SK-N-SH (cell line): Measurements from ENCODE around the gene LFNG. TPM values are rescaled to one million over a fixed set of nuclear protein-coding genes. Genes with fewer than 3 reads are reported as not detected.

Experiments
- CTCF ChIA-PET: fragments of 300-600, 350-600 bp; formaldehyde crosslinking; extraction: SDS; loops from one replicate; lab custom pipeline; 2021; lab: Yijun Ruan, JAX
- POLR2A ChIA-PET: fragments of 350-600 bp; sonication (Branson Sonifier 250); formaldehyde crosslinking; extraction: SDS; loops from one replicate; lab custom pipeline; 2020; ENCODE audit warnings: antibody characterized with exemption, inconsistent platforms; lab: Yijun Ruan, JAX
- DNase-seq: peaks from one replicate; pipeline ENCODE4 v3.0.0; 2012
- H2AFZ ChIP-seq: fragments of 200-600 bp; sonication (generic); 2 replicates; pipeline ENCODE4 v1.8.1; 2016; ENCODE audit warnings: antibody characterized with exemption, mild to moderate bottlenecking, low read depth
- H3F3A ChIP-seq: fragments of 200-600 bp; sonication (generic); replicated peaks from 2 replicates; pipeline ENCODE3; 2016; ENCODE audit warnings: antibody characterized with exemption, mild to moderate bottlenecking; ENCODE audit not compliant: insufficient read depth
- H3K27ac ChIP-seq, 2 experiments: fragments of 200-500 bp in 1 of 2; fragments of 200-600 bp in 1 of 2; sonication (Bioruptor generic) in 1 of 2; sonication (generic), shearing (Covaris generic) in 1 of 2; 2 replicates each; pipeline versions ENCODE4 v1.5.1 to v1.6.1; 2014 to 2016; ENCODE audit warnings: low read depth in 2 of 2, inconsistent platforms in 1 of 2, low read length in 1 of 2, mild to moderate bottlenecking in 1 of 2, mixed read lengths in 1 of 2
- H3K27me3 ChIP-seq: fragments of 200-600 bp; sonication (generic), shearing (Covaris generic); 2 replicates; pipeline ENCODE4 v1.6.1; 2016; ENCODE audit warnings: mixed run types; ENCODE audit not compliant: insufficient read depth
- H3K36me3 ChIP-seq, 2 experiments: fragments of 200-500 bp in 1 of 2; fragments of 200-600 bp in 1 of 2; sonication (Bioruptor generic) in 1 of 2; sonication (generic) in 1 of 2; replicated peaks in 1 of 2; 2 replicates each; pipeline versions ENCODE3 to v1.5.1; 2014 to 2016; ENCODE audit warnings: low read length in 1 of 2, mild to moderate bottlenecking in 1 of 2; ENCODE audit not compliant: insufficient read depth in 2 of 2, control insufficient read depth in 1 of 2
- H3K4me1 ChIP-seq, 2 experiments: fragments of 200-500 bp in 1 of 2; fragments of 200-600 bp in 1 of 2; sonication (Bioruptor generic) in 1 of 2; sonication (generic), shearing (Covaris generic) in 1 of 2; 2 replicates each; pipeline versions ENCODE4 v1.5.1 to v1.6.1; 2014 to 2016; ENCODE audit warnings: low read depth in 1 of 2, low read length in 1 of 2, mixed run types in 1 of 2; ENCODE audit not compliant: insufficient read depth in 2 of 2, control insufficient read depth in 1 of 2
- H3K4me2 ChIP-seq: fragments of 200-600 bp; sonication (generic), shearing (Covaris generic); 2 replicates; pipeline ENCODE4 v1.6.1; 2017; ENCODE audit warnings: mixed run types
- H3K4me3 ChIP-seq, 2 experiments: fragments of 200-500 bp in 1 of 2; fragments of 200-600 bp in 1 of 2; sonication (Bioruptor generic) in 1 of 2; sonication (generic), shearing (Covaris generic) in 1 of 2; 2 replicates each; pipeline versions ENCODE4 v1.5.1 to v1.8.1; 2014 to 2016; ENCODE audit warnings: low read depth in 2 of 2, inconsistent platforms in 1 of 2, low read length in 1 of 2, mild to moderate bottlenecking in 1 of 2, mixed read lengths in 1 of 2, moderate library complexity in 1 of 2
- H3K79me2 ChIP-seq: fragments of 200-600 bp; sonication (generic); 2 replicates; pipeline ENCODE4 v1.8.1; 2017; ENCODE audit warnings: mild to moderate bottlenecking; ENCODE audit not compliant: insufficient read depth
- H3K9ac ChIP-seq: fragments of 200-600 bp; sonication (generic); 2 replicates; pipeline ENCODE4 v1.6.1; 2017; ENCODE audit warnings: mixed run types
- H3K9me2 ChIP-seq: fragments of 200-600 bp; sonication (generic); 2 replicates; pipeline ENCODE4 v1.6.1; 2017; ENCODE audit warnings: mixed run types
- H3K9me3 ChIP-seq: fragments of 200-600 bp; sonication (generic); 2 replicates; pipeline ENCODE4 v1.6.1; 2017; ENCODE audit warnings: mixed run types, mild to moderate bottlenecking, moderate library complexity
- H4K20me1 ChIP-seq: fragments of 200-600 bp; sonication (generic); 2 replicates; pipeline ENCODE4 v1.6.1; 2017; ENCODE audit warnings: mild to moderate bottlenecking, mixed run types; ENCODE audit not compliant: insufficient read depth
- CHD2 ChIP-seq: fragments of 150-350 bp; IDR thresholded peaks from 2 replicates; pipeline ENCODE4 v1.6.1; 2018; ENCODE audit warnings: low read length; ENCODE audit not compliant: partially characterized antibody
- CTCF ChIP-seq: fragments of 200-600 bp; sonication (generic); IDR thresholded peaks from 2 replicates; pipeline ENCODE4 v1.6.1; 2017; ENCODE audit warnings: antibody characterized with exemption, mild to moderate bottlenecking, moderate library complexity
- ELF1 ChIP-seq: IDR thresholded peaks from 2 replicates; pipeline ENCODE4 v1.4.0; 2012
- EP300 ChIP-seq, 2 experiments: IDR thresholded peaks; 2 replicates each; pipeline versions ENCODE4 v1.4.0 to v1.6.1; 2012; ENCODE audit warnings: borderline replicate concordance in 1 of 2, low read depth in 1 of 2, low read length in 1 of 2
- FOXJ3 ChIP-seq: sonication (generic); formaldehyde crosslinking; IDR thresholded peaks from 2 replicates; pipeline ENCODE4 v1.5.1; 2020; ENCODE audit warnings: mild to moderate bottlenecking, missing genetic modification reagents
- FOXM1 ChIP-seq: IDR thresholded peaks from 2 replicates; pipeline ENCODE4 v1.4.0; 2012; ENCODE audit warnings: low read depth, mild to moderate bottlenecking
- GABPA ChIP-seq: IDR thresholded peaks from 2 replicates; pipeline ENCODE4 v1.4.0; 2012; ENCODE audit warnings: low read depth, mild to moderate bottlenecking
- IRF3 ChIP-seq: fragments of 150-350 bp; IDR thresholded peaks from 2 replicates; pipeline ENCODE4 v1.6.1; 2016; ENCODE audit warnings: mild to moderate bottlenecking, low read depth, low read length
- JUND ChIP-seq: IDR thresholded peaks from 2 replicates; pipeline ENCODE4 v1.4.0; 2012
- MAX ChIP-seq: IDR thresholded peaks from 2 replicates; pipeline ENCODE4 v1.4.0; 2012; ENCODE audit warnings: low read depth
- MEF2A ChIP-seq: IDR thresholded peaks from 2 replicates; pipeline ENCODE4 v1.4.0; 2012; ENCODE audit warnings: low read depth, borderline replicate concordance
- MXI1 ChIP-seq: IDR thresholded peaks from 2 replicates; pipeline ENCODE4 v1.6.1; 2012; ENCODE audit warnings: mild to moderate bottlenecking, low read depth, low read length, improper control_type of control experiment
- NFIC ChIP-seq: IDR thresholded peaks from 2 replicates; pipeline ENCODE4 v1.4.0; 2012; ENCODE audit warnings: borderline replicate concordance
- NRF1 ChIP-seq: IDR thresholded peaks from 2 replicates; pipeline ENCODE4 v1.6.1; 2012; ENCODE audit warnings: low read depth, mild to moderate bottlenecking, low read length
- PBX3 ChIP-seq: IDR thresholded peaks from 2 replicates; pipeline ENCODE4; 2012
- POLR2AphosphoS5 ChIP-seq: IDR thresholded peaks from 2 replicates; pipeline ENCODE4 v1.6.1; 2012; ENCODE audit warnings: low read depth, low read length
- RCOR1 ChIP-seq: fragments of 150-350 bp; IDR thresholded peaks from 2 replicates; pipeline ENCODE4 v1.6.1; 2017; ENCODE audit warnings: antibody characterized with exemption, low read length
- RFX5 ChIP-seq: IDR thresholded peaks from 2 replicates; pipeline ENCODE4 v1.6.1; 2012; ENCODE audit warnings: mild to moderate bottlenecking, improper control_type of control experiment, low read length
- RXRA ChIP-seq: IDR thresholded peaks from 2 replicates; pipeline ENCODE4 v1.4.0; 2012; ENCODE audit warnings: low read depth, mild to moderate bottlenecking, borderline replicate concordance
- SMC3 ChIP-seq: IDR thresholded peaks from 2 replicates; pipeline ENCODE4 v1.6.1; 2012; ENCODE audit warnings: low read depth, low read length, improper control_type of control experiment
- TAF1 ChIP-seq: IDR thresholded peaks from 2 replicates; pipeline ENCODE4 v1.6.1; 2012; ENCODE audit warnings: low read depth, mild to moderate bottlenecking, low read length, moderate library complexity, borderline replicate concordance
- TEAD4 ChIP-seq: IDR thresholded peaks from 2 replicates; pipeline ENCODE4 v1.4.0; 2012; ENCODE audit warnings: mild to moderate bottlenecking, borderline replicate concordance; ENCODE audit not compliant: insufficient read depth
- YY1 ChIP-seq: IDR thresholded peaks from 2 replicates; pipeline ENCODE4 v1.4.0; 2012; ENCODE audit warnings: low read depth, mild to moderate bottlenecking
- ZBTB33 ChIP-seq: IDR thresholded peaks from 2 replicates; pipeline ENCODE4 v1.4.0; 2012; ENCODE audit warnings: low read depth, borderline replicate concordance
- WGBS: methylation state at CpG from one replicate; pipeline ENCODE4 v1.1.6; 2017; ENCODE audit warnings: low lambda C conversion rate; 5-methylcytosine and 5-hydroxymethylcytosine counted together
- polyA plus RNA-seq, 3 experiments: library from polyadenylated mRNA; depleted of rRNA; stranded (reverse); fragments of >200 nt; gene quantifications; 2 replicates each; pipeline ENCODE4 v1.2.3, GENCODE V29; 2012

The LFNG gene
- polyA plus RNA-seq, 1 of the 3 experiments (the other 2 are of a cell fraction): 9.4 TPM

GRCh38 chr7:2496375-2496774 is 23.2 kb upstream of the LFNG start:
- Histone ChIP-seq H3K27me3 (no peaks in the 10 kb centered on the region), H3K4me3 (no peak overlapping the region), H3K9me2 (no peaks in the 10 kb centered on the region), H3K9ac (no peak overlapping the region), H3K9me3 (no peaks in the 10 kb centered on the region), H3K27ac (peak overlapping the region in 1 of 2 experiments; percentile 76; a peak in 2 of 4 replicates), H3K79me2 (no peaks in the 10 kb centered on the region), H2AFZ (no peak overlapping the region), H3K4me2 (no peak overlapping the region), H3F3A (no peaks in the 10 kb centered on the region), H3K36me3 (no peaks in the 10 kb centered on the region), H3K4me1 (peaks cover 10 to 28% of the 10 kb centered on the region in 2 experiments; a peak in 2 of 4 replicates), H4K20me1 (no peaks in the 10 kb centered on the region)
- POLR2A ChIA-PET: interaction anchor here (0.7 kb wide), 1 partner anchor 27 kb away, joined by 3 read pairs; no protein-coding TSS in a partner anchor
- DNase-seq: no peak
- CTCF ChIA-PET: interaction anchor here (1.0 to 4.7 kb wide), 4 partner anchors 16 to 27 kb away, joined by 3 to 21 read pairs (median 4); no protein-coding TSS in a partner anchor
- 84% methylated on average over 8 of the region's 9 CpGs for WGBS
- TF ChIP-seq MEF2A: no peak
- TF ChIP-seq IRF3: no peak
- no peak for TF ChIP-seq RCOR1
- no peak for TF ChIP-seq FOXJ3
- TF ChIP-seq MAX: no peak
- no peak for TF ChIP-seq MXI1
- no peak for TF ChIP-seq ELF1
- TF ChIP-seq CHD2: no peak
- no peak for TF ChIP-seq RFX5
- no peak for TF ChIP-seq RXRA
- TF ChIP-seq TEAD4: no peak
- no peak for TF ChIP-seq ZBTB33

- 93% methylated on average over 3 of the region's 3 CpGs for WGBS
- no peaks in the 10 kb centered on the region for H3K9me2 ChIP-seq
- H3K4me1 ChIP-seq: peaks cover 10 to 28% of the 10 kb centered on the region in 2 experiments; a peak in 2 of 4 replicates
- no peaks in the 10 kb centered on the region for H3K9me3 ChIP-seq
- CTCF ChIA-PET: interaction anchor here (1.0 to 4.7 kb wide), 6 partner anchors 17 to 45 kb away, joined by 3 to 21 read pairs (median 4); no protein-coding TSS in a partner anchor
- POLR2A ChIA-PET: no interaction called here
- H3K36me3 ChIP-seq: no peaks in the 10 kb centered on the region
- H3K4me2 ChIP-seq: no peak overlapping the region
- H2AFZ ChIP-seq: no peak overlapping the region
- DNase-seq: no peak
- no peak overlapping the region for H3K27ac ChIP-seq
- no peak overlapping the region for H3K9ac ChIP-seq
- H3K27me3 ChIP-seq: no peaks in the 10 kb centered on the region
- H3K4me3 ChIP-seq: no peak overlapping the region
- H3F3A ChIP-seq: no peaks in the 10 kb centered on the region
- H4K20me1 ChIP-seq: no peaks in the 10 kb centered on the region
- no peaks in the 10 kb centered on the region for H3K79me2 ChIP-seq
- TF ChIP-seq YY1: no peak
- TF ChIP-seq SMC3: no peak
- no peak for TF ChIP-seq POLR2AphosphoS5
- no peak for TF ChIP-seq NFIC
- no peak for TF ChIP-seq TAF1
- TF ChIP-seq NRF1: no peak
- no peak for TF ChIP-seq RFX5
- TF ChIP-seq FOXM1: no peak
- TF ChIP-seq JUND: no peak
- no peak for TF ChIP-seq EP300 (IDR thresholded peaks at IDR 0.05; ENCODE audit: borderline replicate concordance in 1 of 2, low read depth in 1 of 2, low read length in 1 of 2)
- no peak for TF ChIP-seq PBX3
- no peak for TF ChIP-seq RXRA
- TF ChIP-seq CTCF: no peak
- no peak for TF ChIP-seq GABPA
Measured at GRCh38 chr7:2497065-2497464, 22.5 kb upstream of the LFNG start.
